NCI-H128 (cell line): ENCODE results near the gene MEIG1.
A peak's percentile ranks its signal among the peaks of the same experiment; 100 is the strongest.
"Not testable (repeated sequence)": the region's sequence is repeated elsewhere in the genome, so short reads cannot be mapped to it uniquely, and the experiment has no call there.

Experiments
- DNase-seq: peaks from one replicate; lab custom pipeline; 2025; ENCODE audit not compliant: unreplicated experiment; lab: John Stamatoyannopoulos, UW

The MEIG1 gene

GRCh38 chr10:14954001-14954770 lies 5.0 kb upstream of the MEIG1 start, which contains the start of gene DCLRE1C:
DCLRE1C (minus strand) TSS chr10:14954096; CDS start chr10:14954010, 86 bp downstream.
- DNase-seq = peak; percentile 71

GRCh38 chr10:14954934-14955333 lies 4.3 kb upstream of the MEIG1 start:
- DNase-seq = no peak

- no peak for DNase-seq
These were observed 342 bp upstream of the MEIG1 start for GRCh38 chr10:14958872-14959220.

GRCh38 chr10:14967897-14968296 lies 8.7 kb downstream of the MEIG1 start:
- no peak for DNase-seq

- DNase-seq = no peak
These were observed 12.8 kb downstream of the MEIG1 start for GRCh38 chr10:14971867-14972448.

- DNase-seq = not testable (repeated sequence)
These were observed 15.2 kb downstream of the MEIG1 start for GRCh38 chr10:14974153-14974998.

GRCh38 chr10:14975672-14976273 lies 16.6 kb downstream of the MEIG1 start:
- DNase-seq = no peak

GRCh38 chr10:14982744-14983143 lies 23.6 kb downstream of the MEIG1 start:
- DNase-seq = no peak

- not testable (repeated sequence) for DNase-seq
These were observed 30.4 kb downstream of the MEIG1 start for GRCh38 chr10:14989552-14989951.

GRCh38 chr10:14991035-14991749 lies 32.0 kb downstream of the MEIG1 start:
- DNase-seq = not testable (repeated sequence)

- not testable (repeated sequence) for DNase-seq
These were observed 33.1 kb downstream of the MEIG1 start for GRCh38 chr10:14992336-14992735.

- not testable (repeated sequence) for DNase-seq
These were observed 34.6 kb downstream of the MEIG1 start for GRCh38 chr10:14993500-14994455.

GRCh38 chr10:14995964-14996565 lies 36.9 kb downstream of the MEIG1 start:
- no peak for DNase-seq

GRCh38 chr10:15013530-15013929 lies 54.3 kb downstream of the MEIG1 start:
- not testable (repeated sequence) for DNase-seq

GRCh38 chr10:15015451-15015850 lies 56.3 kb downstream of the MEIG1 start:
- no peak for DNase-seq

- DNase-seq = not testable (repeated sequence)
These were observed 61.8 kb downstream of the MEIG1 start for GRCh38 chr10:15020966-15021365.
